G401 (cell line): ENCODE measurements around the gene QSOX1. TPM values are rescaled to one million over a fixed set of nuclear protein-coding genes. Genes with fewer than 3 reads are reported as not detected.

Experiments used
- total RNA-seq: library from RNA; depleted of rRNA; stranded (reverse); fragments of >200 nt; shearing (Covaris generic); gene quantifications from 2 replicates; pipeline ENCODE4 v1.2.3, GENCODE V29; 2014; rRNA removed

QSOX1 gene
- total RNA-seq, 1 experiment from 2014 or later = 44.8 TPM

Other genes with a start within 250 kb of the QSOX1 start
- gene CEP350, start 200.1 kb upstream of the QSOX1 start, total RNA-seq = 37.1 and 64.9 TPM in 2 replicates
- not detected in 2 replicates for gene LHX4, start 75.4 kb downstream of the QSOX1 start, total RNA-seq